Kidney (tissue), 14 donors: ENCODE results near the gene CRMP1. TPM values are rescaled to one million over a fixed set of nuclear protein-coding genes. Genes with fewer than 3 reads are reported as not detected.

Source experiments
- DNase-seq, 5 donors: peaks; one replicate each; pipeline ENCODE4 v3.0.0-alpha.2; 2013 to 2020
- FAIRE-seq: peaks from 2 replicates; lab custom pipeline; 2012; peaks lifted over from hg19 to GRCh38; lab: Jason Lieb, UNC
- H3K27ac ChIP-seq, 2 donors: one replicate each; pipeline ENCODE4 v1.7.0; 2013; ENCODE audit warnings: low read depth in 2 of 2, low read length in 2 of 2, inconsistent platforms in 1 of 2
- H3K27me3 ChIP-seq: one replicate; pipeline ENCODE4 v1.7.1; 2013; ENCODE audit warnings: low read length, inconsistent platforms; ENCODE audit not compliant: control insufficient read depth, insufficient read depth
- H3K36me3 ChIP-seq, 3 donors: one replicate each; pipeline versions ENCODE4 v1.7.0 to v1.7.1; 2013; ENCODE audit warnings: low read length in 3 of 3, control low read depth in 1 of 3, inconsistent platforms in 1 of 3; ENCODE audit not compliant: insufficient read depth in 3 of 3, control insufficient read depth in 2 of 3
- H3K4me1 ChIP-seq, 3 donors: one replicate each; pipeline versions ENCODE4 v1.7.0 to v1.7.1; 2013; ENCODE audit warnings: low read length in 3 of 3, inconsistent platforms in 1 of 3, low read depth in 1 of 3; ENCODE audit not compliant: control insufficient read depth in 2 of 3, insufficient read depth in 2 of 3
- H3K4me3 ChIP-seq, 3 donors: one replicate each; pipeline versions ENCODE4 v1.7.0 to v1.8.1; 2013; ENCODE audit warnings: low read length in 3 of 3, control low read depth in 1 of 3, inconsistent platforms in 1 of 3
- H3K9ac ChIP-seq, 3 donors: one replicate each; pipeline versions ENCODE4 v1.7.0 to v1.7.1; 2013; ENCODE audit warnings: low read length in 3 of 3, control low read depth in 1 of 3, inconsistent platforms in 1 of 3
- H3K9me3 ChIP-seq, 3 donors: one replicate each; pipeline versions ENCODE4 v1.7.0 to v1.7.1; 2013; ENCODE audit warnings: low read length in 3 of 3, control low read depth in 1 of 3, inconsistent platforms in 1 of 3; ENCODE audit not compliant: control insufficient read depth in 2 of 3, insufficient read depth in 1 of 3
- intact Hi-C: fragments of 100-400 bp; cut with DNase I; formaldehyde crosslinking; loops from one replicate; pipeline ENCODE4 v1.11.1; 2022
- polyA plus RNA-seq: library from polyadenylated mRNA; stranded (reverse); fragments of 350-450 nt; fragmentation: Illumina TruSeq; extraction: RNeasy Lipid Tissue Mini Kit (QIAGEN cat#74804); gene quantifications from one replicate; pipeline ENCODE4 v1.2.3, GENCODE V29; 2014; ENCODE audit warnings: low read depth, low replicate concordance; ENCODE audit not compliant: insufficient read depth
- total RNA-seq: library from RNA; stranded (reverse); fragmentation: NEBNext Ultra II Directional; extraction: Animal tissue kit (Norgen Biotek cat#: 25700); gene quantifications from one replicate; pipeline ENCODE4 v1.2.1, GENCODE V29; 2021
- TF ChIP-seq, protein P1 (sequence below): IDR thresholded peaks from 3 replicates; pipeline ENCODE4 v1.5.1; 2012; ENCODE audit warnings: mild to moderate bottlenecking, moderate library complexity, borderline replicate concordance; ENCODE audit not compliant: insufficient read depth; ENCODE audit errors: extremely low read depth
- donor health status: control.
- donor health status: control.
- donor health status: control.
- donor health status: control.
- donor health status: control.
- donor health status: DM: yes; HTN: yes; CAD: no.
- donor health status: Normal renal cell carcinoma (clear cell type).

CRMP1 gene
- total and polyA plus RNA-seq, 2 donors from 2014 or later, result 0.26 to 0.66 TPM

DNA sequence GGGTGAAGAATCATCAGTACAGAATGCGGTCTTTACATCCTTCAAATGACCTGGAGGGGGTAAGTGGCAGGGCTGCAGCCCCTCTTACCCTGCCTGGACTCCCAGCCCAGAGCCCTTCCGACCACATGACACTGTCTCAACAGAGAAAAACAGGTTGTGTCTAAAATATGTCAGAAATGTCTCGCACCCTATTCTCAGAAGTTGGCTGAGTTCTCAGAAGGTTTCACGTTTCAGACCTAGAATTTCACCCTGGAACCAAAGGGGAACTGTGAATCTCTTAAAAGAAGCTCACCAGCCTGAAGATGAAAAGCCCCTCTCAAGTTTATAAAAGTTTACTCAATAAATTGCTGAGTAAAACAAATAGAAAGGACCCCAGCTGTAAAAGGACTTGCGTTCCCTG lies 7.0 kb upstream of the CRMP1 start:
- Histone ChIP-seq H3K27me3 (peaks cover 6% of the 10 kb centered on the region), H3K4me1 (no peaks in the 10 kb centered on the region)
- intact Hi-C loops, result no loop called here

DNA sequence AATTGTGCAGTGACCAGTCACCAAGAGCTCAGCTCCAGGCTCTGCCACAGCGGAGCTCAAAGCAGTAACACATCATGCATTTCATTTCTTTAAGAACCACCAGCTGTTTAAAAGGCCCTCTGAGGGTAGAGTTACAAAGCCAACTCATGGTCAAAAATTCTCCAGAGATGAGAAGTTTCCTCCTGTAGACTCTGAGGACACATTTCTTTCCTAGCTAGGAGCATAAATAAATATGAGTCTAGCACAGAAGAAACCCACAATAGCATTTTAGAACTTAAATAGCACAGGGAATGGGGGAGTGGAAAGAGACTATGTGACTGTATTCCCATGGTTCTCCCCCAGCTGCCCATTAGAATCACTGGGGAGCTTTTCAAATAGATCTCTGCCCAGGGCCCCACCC lies 6.5 kb upstream of the CRMP1 start:
- no peak for FAIRE-seq
- H3K27me3 ChIP-seq, result peaks cover 10% of the 10 kb centered on the region

More for the DNA sequence above, 7.0 kb upstream of the CRMP1 start:
- TF ChIP-seq, protein P1, sequence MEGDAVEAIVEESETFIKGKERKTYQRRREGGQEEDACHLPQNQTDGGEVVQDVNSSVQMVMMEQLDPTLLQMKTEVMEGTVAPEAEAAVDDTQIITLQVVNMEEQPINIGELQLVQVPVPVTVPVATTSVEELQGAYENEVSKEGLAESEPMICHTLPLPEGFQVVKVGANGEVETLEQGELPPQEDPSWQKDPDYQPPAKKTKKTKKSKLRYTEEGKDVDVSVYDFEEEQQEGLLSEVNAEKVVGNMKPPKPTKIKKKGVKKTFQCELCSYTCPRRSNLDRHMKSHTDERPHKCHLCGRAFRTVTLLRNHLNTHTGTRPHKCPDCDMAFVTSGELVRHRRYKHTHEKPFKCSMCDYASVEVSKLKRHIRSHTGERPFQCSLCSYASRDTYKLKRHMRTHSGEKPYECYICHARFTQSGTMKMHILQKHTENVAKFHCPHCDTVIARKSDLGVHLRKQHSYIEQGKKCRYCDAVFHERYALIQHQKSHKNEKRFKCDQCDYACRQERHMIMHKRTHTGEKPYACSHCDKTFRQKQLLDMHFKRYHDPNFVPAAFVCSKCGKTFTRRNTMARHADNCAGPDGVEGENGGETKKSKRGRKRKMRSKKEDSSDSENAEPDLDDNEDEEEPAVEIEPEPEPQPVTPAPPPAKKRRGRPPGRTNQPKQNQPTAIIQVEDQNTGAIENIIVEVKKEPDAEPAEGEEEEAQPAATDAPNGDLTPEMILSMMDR, result no peak
- Histone ChIP-seq H3K4me3 (no peak overlapping the region), H3K36me3 (no peaks in the 10 kb centered on the region), H3K9me3 (peaks cover 0 to 2% (median 0%) of the 10 kb centered on the region in 3 donors), H3K27ac (no peak overlapping the region), H3K9ac (no peak overlapping the region)
- no peak for DNase-seq
- no peak for FAIRE-seq

DNA sequence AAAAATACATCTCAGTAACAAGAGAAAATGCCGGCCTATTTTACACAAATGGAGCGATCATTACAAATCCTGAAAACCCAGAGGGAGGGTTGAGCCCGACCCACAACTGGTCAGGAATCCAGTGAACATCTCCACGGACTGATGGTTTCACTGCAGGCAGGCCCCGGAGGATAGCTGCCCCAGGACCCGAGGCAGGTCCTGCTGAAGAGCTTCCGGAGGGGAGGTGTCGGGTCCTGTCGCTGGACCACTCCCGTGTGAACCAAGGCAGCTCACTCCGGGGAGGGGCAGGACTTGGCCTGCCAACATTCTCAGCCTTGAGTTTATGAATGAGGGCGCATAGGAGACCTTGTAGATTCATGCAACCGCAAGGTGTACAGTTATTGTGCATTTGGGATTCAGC lies 4.8 kb upstream of the CRMP1 start:
- TF ChIP-seq, protein P1, result no peak
- Histone ChIP-seq H3K9ac (no peak overlapping the region), H3K27me3 (peaks cover 19% of the 10 kb centered on the region), H3K4me3 (no peak overlapping the region), H3K4me1 (no peaks in the 10 kb centered on the region), H3K9me3 (no peaks in the 10 kb centered on the region), H3K27ac (no peak overlapping the region), H3K36me3 (no peaks in the 10 kb centered on the region)
- FAIRE-seq, result no peak
- peak in 1 of 5 donors; percentile 71 for DNase-seq
- intact Hi-C loops, result no loop called here

More for the DNA sequence above, 6.5 kb upstream of the CRMP1 start:
- peaks cover 0 to 2% (median 0%) of the 10 kb centered on the region in 3 donors for H3K9me3 ChIP-seq
- intact Hi-C loops, result no loop called here
- no peaks in the 10 kb centered on the region for H3K4me1 ChIP-seq
- DNase-seq, result no peak
- no peak overlapping the region for H3K9ac ChIP-seq
- no peak overlapping the region for H3K4me3 ChIP-seq
- H3K27ac ChIP-seq, result no peak overlapping the region
- TF ChIP-seq, protein P1, result no peak
- H3K36me3 ChIP-seq, result no peaks in the 10 kb centered on the region

DNA sequence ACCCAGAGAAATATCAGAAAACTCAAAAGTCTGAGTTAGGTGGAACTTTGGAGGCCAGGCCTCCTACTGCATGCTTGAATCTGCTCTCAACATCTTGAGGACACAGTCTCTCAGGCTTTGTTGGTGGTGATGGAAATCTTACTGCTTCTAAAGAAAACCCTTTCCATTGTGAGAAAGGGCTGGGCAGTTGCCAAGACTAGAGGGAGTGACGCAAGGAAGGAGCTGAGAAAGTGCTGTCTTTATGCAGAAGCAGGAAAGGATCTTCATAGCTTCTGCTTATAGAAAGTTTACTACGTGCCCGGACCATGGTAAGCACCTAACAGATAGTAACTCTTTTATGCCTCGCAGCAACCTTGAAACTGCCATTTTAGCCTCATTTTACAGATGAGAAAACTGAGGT lies 2.4 kb upstream of the CRMP1 start:
- Histone ChIP-seq H3K4me1 (no peaks in the 10 kb centered on the region), H3K9ac (no peak overlapping the region), H3K9me3 (no peaks in the 10 kb centered on the region), H3K27ac (no peak overlapping the region), H3K4me3 (no peak overlapping the region), H3K36me3 (no peaks in the 10 kb centered on the region), H3K27me3 (peaks cover 36% of the 10 kb centered on the region)
- FAIRE-seq (no peak), DNase-seq (peak in 1 of 5 donors; percentile 46)
- intact Hi-C loops, result no loop called here
- TF ChIP-seq, protein P1, result no peak
